DND-41 (cell line): ENCODE data around the gene ITFG1.

Source experiments
- EZH2 ChIP-seq: IDR thresholded peaks from 3 replicates; pipeline ENCODE4 v1.6.1; 2012; ENCODE audit warnings: borderline replicate concordance, low read depth, mild to moderate bottlenecking, moderate library complexity, low read length, inconsistent platforms; ENCODE audit not compliant: severe bottlenecking
- TF ChIP-seq, protein P1 (sequence below): IDR thresholded peaks from 2 replicates; pipeline ENCODE4 v1.5.1; 2012; ENCODE audit warnings: borderline replicate concordance, low read length, moderate library complexity, mild to moderate bottlenecking; ENCODE audit not compliant: poor library complexity, severe bottlenecking; ENCODE audit errors: extremely low read depth

DNA sequence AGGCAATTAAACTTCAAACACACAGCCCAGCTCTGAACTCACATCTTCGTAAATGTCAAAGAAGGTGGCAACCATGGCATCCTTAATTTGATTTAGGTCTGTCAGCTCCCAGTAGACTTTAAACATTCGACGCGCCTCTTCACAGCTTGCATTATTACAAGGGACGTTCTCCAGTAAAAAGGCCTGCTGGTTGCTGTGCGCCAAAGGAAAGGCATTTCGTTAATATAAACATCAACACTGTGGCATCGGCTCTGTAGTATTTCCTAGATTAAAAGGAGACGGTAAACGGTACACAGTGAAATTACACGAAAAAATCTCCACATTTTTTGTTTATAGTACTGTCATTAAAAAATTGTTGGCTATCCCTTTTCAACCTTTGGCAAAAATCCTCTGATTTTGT is 200.4 kb downstream of the ITFG1 start:
- no peak for TF ChIP-seq EZH2
- TF ChIP-seq, protein P1, sequence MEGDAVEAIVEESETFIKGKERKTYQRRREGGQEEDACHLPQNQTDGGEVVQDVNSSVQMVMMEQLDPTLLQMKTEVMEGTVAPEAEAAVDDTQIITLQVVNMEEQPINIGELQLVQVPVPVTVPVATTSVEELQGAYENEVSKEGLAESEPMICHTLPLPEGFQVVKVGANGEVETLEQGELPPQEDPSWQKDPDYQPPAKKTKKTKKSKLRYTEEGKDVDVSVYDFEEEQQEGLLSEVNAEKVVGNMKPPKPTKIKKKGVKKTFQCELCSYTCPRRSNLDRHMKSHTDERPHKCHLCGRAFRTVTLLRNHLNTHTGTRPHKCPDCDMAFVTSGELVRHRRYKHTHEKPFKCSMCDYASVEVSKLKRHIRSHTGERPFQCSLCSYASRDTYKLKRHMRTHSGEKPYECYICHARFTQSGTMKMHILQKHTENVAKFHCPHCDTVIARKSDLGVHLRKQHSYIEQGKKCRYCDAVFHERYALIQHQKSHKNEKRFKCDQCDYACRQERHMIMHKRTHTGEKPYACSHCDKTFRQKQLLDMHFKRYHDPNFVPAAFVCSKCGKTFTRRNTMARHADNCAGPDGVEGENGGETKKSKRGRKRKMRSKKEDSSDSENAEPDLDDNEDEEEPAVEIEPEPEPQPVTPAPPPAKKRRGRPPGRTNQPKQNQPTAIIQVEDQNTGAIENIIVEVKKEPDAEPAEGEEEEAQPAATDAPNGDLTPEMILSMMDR = no peak
